GF-D8 (cell line): Measurements from ENCODE around the gene NBAS.
"Not testable (repeated sequence)": the region's sequence is repeated elsewhere in the genome, so short reads cannot be mapped to it uniquely, and the experiment has no call there.

ENCODE experiments used
- DNase-seq: peaks from one replicate; lab custom pipeline; 2025; lab: John Stamatoyannopoulos, UW

NBAS gene

GRCh38 chr2:15260196-15260595, 300.9 kb downstream of the NBAS start:
- DNase-seq, result no peak

GRCh38 chr2:15259356-15259756, 301.8 kb downstream of the NBAS start:
- no peak for DNase-seq

DNA sequence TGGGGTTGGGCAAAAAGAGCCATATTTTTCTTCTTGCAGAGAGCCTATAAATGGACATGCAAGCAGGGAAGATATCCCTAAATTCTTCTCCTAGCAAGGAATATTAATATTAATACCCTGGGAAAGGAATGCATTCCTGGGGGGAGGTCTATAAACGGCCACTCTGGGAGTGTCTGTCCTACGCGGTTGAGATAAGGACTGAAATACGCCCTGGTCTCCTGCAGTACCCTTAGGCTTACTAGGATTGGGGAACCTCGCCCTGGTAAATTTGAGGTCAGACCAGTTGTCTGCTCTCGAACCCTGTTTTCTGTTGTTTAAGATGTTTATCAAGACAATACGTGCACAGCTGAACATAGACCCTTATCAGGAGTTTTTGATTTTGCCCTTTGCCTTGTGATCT, 302.7 kb downstream of the NBAS start:
- not testable (repeated sequence) for DNase-seq

DNA sequence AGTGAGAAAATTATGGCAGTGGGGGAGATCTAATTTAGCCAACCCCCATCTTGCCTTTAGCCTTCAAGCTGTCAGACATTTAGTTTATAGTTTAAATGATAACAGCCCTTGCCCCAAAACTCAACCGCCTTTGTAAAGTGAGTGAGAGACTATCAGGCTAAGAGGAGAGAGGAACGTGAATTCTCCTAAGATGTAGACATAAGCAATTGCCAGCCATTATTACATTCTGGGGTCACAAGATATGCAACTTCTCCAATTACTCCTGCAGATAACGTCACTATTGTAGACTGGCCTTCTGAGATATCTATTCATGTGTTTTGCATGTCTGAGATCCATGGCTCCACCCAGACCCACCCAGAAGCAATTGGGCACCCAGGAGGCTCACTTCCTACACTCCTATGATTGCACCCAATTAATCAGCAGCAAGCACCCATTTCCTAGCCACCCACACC, 307.3 kb downstream of the NBAS start:
- no peak for DNase-seq

GRCh38 chr2:15253247-15253646, 307.9 kb downstream of the NBAS start:
- no peak for DNase-seq

DNA sequence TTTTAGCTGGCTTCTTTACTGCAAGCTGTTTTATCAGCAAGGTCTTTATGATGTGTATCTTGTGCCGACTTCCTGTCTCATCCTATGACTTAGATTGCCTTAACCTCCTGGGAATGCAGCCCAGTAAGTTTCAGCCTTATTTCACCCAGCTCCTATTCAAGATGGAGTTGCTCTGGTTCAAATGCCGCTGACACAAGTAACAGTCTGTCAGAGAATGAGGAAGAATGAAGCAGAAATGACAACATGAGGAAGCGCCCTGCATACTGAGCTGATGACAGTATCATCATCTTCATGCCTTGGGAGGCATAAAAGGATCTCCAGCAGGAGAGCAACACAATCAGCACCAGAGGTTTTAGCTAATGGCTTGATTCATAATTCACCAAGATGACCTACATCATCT, 309.4 kb downstream of the NBAS start:
- DNase-seq, result no peak

DNA sequence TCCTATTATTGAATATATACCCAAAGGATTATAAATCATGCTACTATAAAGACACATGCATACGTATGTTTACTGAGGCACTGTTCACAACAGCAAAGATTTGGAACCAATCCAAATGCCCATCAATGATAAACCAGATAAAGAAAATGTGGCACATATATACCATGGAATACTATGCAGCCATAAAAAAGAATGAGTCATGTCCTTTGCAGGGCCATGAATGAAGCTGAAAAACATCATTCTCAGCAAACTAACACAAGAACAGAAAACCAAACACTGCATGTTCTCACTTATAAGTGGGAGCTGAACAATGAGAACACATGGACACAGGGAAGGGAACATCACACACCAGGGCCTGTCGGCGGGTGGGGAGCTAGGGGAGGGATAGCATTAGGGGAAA, 310.2 kb downstream of the NBAS start:
- not testable (repeated sequence) for DNase-seq

GRCh38 chr2:15246870-15247269, 314.3 kb downstream of the NBAS start:
- no peak for DNase-seq

GRCh38 chr2:15243762-15244161, 317.4 kb downstream of the NBAS start:
- DNase-seq, result no peak

GRCh38 chr2:15242936-15243461, 318.1 kb downstream of the NBAS start:
- peak; percentile 31 for DNase-seq

GRCh38 chr2:15241929-15242328, 319.2 kb downstream of the NBAS start:
- no peak for DNase-seq

DNA sequence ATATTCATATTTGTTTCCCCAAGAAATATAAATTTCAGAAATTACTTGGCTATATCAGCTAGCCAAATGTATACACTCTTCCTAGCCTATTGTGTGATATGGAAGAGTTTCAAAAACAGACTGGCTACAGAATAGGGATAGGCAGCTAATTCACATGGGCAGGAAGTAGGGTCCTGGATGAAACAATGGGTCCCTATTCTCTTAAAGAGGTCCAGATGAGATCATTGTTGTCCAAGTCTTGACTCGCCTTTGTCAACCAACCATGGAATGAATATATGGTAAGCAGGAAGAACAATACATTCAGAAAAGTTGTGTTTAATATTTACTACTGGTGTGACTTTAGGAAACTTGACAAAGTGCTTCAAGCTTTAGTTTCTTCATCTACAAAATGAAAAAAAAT, 319.9 kb downstream of the NBAS start:
- DNase-seq, result no peak

GRCh38 chr2:15238028-15238427, 323.1 kb downstream of the NBAS start:
- DNase-seq, result peak; percentile 29

GRCh38 chr2:15230599-15231192, 330.4 kb downstream of the NBAS start:
- no peak for DNase-seq

- DNase-seq, result no peak
Measured at GRCh38 chr2:15226661-15227060, 334.5 kb downstream of the NBAS start.

DNA sequence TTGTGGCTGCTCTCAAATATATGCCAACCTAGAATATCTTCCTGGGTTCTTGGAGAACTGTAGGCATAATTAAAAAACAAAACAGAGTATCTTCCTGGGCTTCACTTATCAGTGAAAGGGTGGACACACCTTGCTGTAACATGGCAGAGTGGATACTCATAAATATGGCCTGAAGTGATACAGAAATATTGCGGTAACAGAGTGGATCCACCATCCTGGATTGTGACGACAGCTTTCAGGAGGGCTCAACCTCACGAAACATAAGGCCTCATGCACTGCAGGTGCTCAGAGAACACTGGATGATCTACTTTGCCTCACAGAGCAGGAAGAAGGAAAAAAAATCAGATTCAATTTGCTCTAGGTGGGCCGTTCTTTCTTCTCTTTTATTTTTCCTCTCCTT, 336.0 kb downstream of the NBAS start:
- DNase-seq, result no peak

- DNase-seq, result no peak
Measured at GRCh38 chr2:15224641-15225040, 336.5 kb downstream of the NBAS start.

DNA sequence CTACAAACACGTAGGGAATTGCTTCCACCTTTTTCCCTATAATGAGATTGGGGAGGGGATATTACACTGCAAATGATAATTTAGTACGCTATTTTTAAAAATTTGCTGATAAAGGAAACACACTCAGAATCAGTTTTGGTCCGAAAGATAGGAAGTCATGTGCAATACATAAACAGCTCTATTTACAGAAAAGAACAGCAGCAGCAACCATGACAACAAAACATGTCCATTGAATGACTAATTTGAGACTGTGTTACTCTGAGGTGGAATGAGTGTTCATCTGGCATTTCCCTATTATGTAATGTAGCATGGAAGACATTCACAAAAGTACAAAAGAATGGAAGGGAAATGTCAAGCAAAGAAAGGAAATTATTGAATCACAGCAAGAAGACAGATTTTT, 337.2 kb downstream of the NBAS start:
- DNase-seq, result no peak

GRCh38 chr2:15222856-15223255, 338.3 kb downstream of the NBAS start:
- no peak for DNase-seq

DNA sequence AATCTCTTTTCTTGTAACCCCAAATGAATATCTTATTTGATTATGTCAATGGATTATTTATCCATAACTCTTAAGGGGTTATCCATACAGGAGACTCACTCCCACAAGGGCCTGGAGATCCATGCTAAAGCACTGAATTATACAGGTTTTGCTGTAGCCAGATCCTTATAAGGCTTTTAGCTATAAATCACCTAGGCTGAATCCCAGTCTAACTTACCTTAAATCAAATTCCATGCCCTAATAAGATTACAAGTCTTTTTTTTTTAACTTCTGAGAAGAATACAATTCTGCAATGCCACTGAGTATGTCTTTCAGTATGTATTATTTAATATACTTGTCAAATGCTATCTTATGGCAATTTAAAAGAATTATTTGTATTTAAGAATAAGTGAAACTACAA, 340.5 kb downstream of the NBAS start:
- no peak for DNase-seq

- DNase-seq, result no peak
Measured at GRCh38 chr2:15218423-15219086, 342.6 kb downstream of the NBAS start.

GRCh38 chr2:15212249-15212648, 348.9 kb downstream of the NBAS start:
- no peak for DNase-seq

DNA sequence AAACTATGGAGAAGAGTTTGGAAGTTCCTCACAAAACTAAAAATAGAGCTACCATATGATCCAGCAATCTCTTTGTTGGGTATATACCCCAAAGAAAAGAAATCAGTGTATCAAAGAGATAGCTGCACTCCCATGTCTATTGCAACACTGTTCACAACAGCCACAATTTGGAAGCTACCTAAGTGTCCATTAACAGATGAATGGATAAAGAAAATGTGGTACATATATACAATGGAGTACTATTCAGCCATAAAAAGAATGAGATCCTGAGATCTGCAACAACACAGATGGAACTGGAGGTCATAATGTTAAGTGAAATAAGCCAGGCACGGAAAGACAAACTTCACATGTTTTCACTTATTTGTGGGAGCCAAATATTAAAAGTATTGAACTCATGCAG, 350.6 kb downstream of the NBAS start:
- DNase-seq, result not testable (repeated sequence)

- DNase-seq, result no peak
Measured at GRCh38 chr2:15206419-15206818, 354.7 kb downstream of the NBAS start.
